Limb (tissue), 2 donors: Measurements from ENCODE around the gene B3GAT3.
A peak's percentile ranks its signal among the peaks of the same experiment; 100 is the strongest.
"Not testable (repeated sequence)": the region's sequence is repeated elsewhere in the genome, so short reads cannot be mapped to it uniquely, and the experiment has no call there.

ENCODE experiments used
- DNase-seq, 2 donors: peaks; one replicate each; pipeline ENCODE4 v3.0.0-alpha.2; 2016; ENCODE audit errors: extremely low spot score in 2 of 2

Gene B3GAT3

GRCh38 chr11:62645946-62646824, 24.4 kb upstream of the B3GAT3 start, which contains the start of gene GANAB:
TSS of gene GANAB (minus strand) at chr11:62646613. CDS start at chr11:62646599, 14 bp downstream.
- peak; percentile 98 to 99 for DNase-seq

GRCh38 chr11:62645671-62645945, 23.8 kb upstream of the B3GAT3 start:
- DNase-seq: no peak

GRCh38 chr11:62644220-62644619, 22.4 kb upstream of the B3GAT3 start:
- DNase-seq: no peak

GRCh38 chr11:62632492-62632891, 10.7 kb upstream of the B3GAT3 start:
- no peak for DNase-seq

- no peak for DNase-seq
Measured at GRCh38 chr11:62627713-62628112, 5.9 kb upstream of the B3GAT3 start.

- DNase-seq: no peak
Measured at GRCh38 chr11:62622476-62623089, 797 bp upstream of the B3GAT3 start.

- no peak for DNase-seq
Measured at GRCh38 chr11:62621027-62621566, 689 bp downstream of the B3GAT3 start.

GRCh38 chr11:62616957-62617356, 4.8 kb downstream of the B3GAT3 start:
- DNase-seq: not testable (repeated sequence)

- DNase-seq: no peak
Measured at GRCh38 chr11:62615521-62615920, 6.3 kb downstream of the B3GAT3 start.

GRCh38 chr11:62614275-62614674, 7.5 kb downstream of the B3GAT3 start:
- no peak for DNase-seq

GRCh38 chr11:62613291-62613778, 8.5 kb downstream of the B3GAT3 start:
- DNase-seq: peak in 1 of 2 donors; percentile 52

GRCh38 chr11:62612366-62613290, 9.2 kb downstream of the B3GAT3 start, which contains the start of the genes EML3 and ROM1:
TSS of gene EML3 (minus strand) at chr11:62612775. CDS start at chr11:62612457, 318 bp downstream.
TSS of gene ROM1 (plus strand) at chr11:62613257. CDS start at chr11:62613282, 25 bp downstream.
- peak; percentile 77 to 89 for DNase-seq

GRCh38 chr11:62611705-62612365, 10.0 kb downstream of the B3GAT3 start:
- DNase-seq: peak; percentile 61 to 72

GRCh38 chr11:62610814-62611704, 10.7 kb downstream of the B3GAT3 start:
- DNase-seq: peak in 1 of 2 donors; percentile 38

GRCh38 chr11:62610403-62610802, 11.4 kb downstream of the B3GAT3 start:
- no peak for DNase-seq

GRCh38 chr11:62608776-62609175, 13.0 kb downstream of the B3GAT3 start:
- DNase-seq: no peak

- DNase-seq: no peak
Measured at GRCh38 chr11:62607714-62608113, 14.1 kb downstream of the B3GAT3 start.

- DNase-seq: no peak
Measured at GRCh38 chr11:62605902-62606301, 15.9 kb downstream of the B3GAT3 start.

GRCh38 chr11:62605467-62605866, 16.3 kb downstream of the B3GAT3 start:
- no peak for DNase-seq
